NCI-H510A (cell line): ENCODE results near the gene TENM4.

ENCODE experiments used
- DNase-seq: peaks from one replicate; lab custom pipeline; 2025; lab: John Stamatoyannopoulos, UW

Gene TENM4

DNA sequence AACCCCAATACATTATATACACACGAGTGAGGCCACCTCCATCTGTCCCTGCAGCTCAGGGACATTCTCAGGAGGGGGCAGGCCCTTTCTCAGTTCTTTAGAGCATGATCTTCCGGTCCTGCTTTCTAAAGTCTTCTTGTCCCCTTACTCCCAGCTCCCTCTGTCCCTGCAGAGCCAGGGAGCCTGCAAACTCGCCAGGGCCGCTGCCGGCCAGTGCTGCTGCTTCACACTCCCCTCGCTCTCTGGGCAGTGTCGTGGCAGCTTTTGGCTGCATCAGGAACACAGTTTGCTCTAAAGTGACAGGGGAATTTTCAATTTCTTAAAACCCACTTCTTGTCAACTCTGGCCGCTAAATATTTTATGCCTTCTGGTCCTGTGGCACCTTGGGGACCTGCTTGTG lies 736.0 kb downstream of the TENM4 start:
- DNase-seq, result no peak

DNA sequence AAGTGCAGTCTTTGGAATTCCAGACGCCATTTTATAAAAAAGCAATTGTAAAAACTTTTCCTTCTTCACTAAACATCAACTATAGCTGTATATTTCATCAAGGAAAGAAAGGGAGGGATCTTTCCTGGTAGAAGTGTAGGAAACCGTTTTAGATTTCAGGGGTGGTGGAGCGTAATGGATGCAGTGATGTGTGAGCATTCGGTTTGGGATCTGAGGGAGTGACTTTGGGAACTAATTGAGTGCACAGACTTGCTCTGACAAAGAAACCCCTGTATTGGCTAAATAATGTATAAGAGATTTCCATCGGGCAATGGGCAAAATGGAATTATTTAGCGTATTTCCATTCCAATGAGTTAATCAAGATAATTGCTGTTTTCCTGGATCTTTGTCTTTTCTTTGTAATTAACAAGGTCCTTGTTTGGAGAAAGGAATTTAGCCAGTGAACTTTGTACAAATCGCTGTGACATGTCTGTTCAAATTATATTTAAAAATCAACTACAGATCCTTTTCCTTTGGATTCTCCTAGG lies 741.2 kb downstream of the TENM4 start:
- DNase-seq, result no peak

DNA sequence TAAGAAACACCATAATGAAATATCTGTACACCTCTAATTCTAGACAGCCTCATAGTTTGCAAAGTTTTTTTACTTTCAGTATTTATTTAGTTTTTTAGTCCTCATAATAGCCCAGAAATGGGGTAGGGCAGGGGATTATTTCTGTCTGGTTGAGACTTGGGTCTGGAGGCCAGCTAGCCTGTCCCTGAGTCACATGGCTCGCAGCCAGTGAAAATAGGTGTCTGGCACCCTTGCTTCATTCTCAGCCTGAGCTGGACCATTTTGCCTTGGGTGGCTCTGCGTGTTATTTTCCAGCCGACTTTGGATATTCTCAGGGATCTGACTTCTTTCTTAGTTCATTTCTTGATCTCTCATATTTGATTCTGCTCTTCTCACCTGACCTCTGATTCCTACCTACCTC lies 742.2 kb downstream of the TENM4 start:
- no peak for DNase-seq

GRCh38 chr11:78696177-78696576 lies 744.7 kb downstream of the TENM4 start:
- no peak for DNase-seq

- DNase-seq, result no peak
These were observed 746.7 kb downstream of the TENM4 start for GRCh38 chr11:78694152-78694551.

DNA sequence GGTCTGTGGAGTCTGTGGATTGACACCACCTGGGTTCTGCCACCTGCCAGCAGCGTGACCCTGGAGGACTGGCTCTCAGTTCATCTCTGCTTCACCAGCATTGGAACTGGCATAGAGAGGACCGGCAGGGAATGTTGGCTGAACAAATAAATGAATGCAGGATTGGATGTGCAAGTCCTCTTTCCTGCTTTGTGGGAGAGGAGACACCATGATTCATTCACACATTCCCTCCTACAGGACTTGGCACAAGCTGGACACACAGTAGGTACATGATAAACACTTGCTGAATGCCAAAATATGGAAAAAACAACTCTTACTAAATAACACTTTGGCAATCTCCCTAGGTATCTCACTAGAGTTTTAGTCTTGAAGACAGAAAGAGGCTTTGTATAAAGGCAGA lies 749.6 kb downstream of the TENM4 start:
- DNase-seq, result no peak

GRCh38 chr11:78690352-78690987 lies 750.4 kb downstream of the TENM4 start:
- no peak for DNase-seq

GRCh38 chr11:78689585-78690153 lies 751.2 kb downstream of the TENM4 start:
- DNase-seq, result no peak

DNA sequence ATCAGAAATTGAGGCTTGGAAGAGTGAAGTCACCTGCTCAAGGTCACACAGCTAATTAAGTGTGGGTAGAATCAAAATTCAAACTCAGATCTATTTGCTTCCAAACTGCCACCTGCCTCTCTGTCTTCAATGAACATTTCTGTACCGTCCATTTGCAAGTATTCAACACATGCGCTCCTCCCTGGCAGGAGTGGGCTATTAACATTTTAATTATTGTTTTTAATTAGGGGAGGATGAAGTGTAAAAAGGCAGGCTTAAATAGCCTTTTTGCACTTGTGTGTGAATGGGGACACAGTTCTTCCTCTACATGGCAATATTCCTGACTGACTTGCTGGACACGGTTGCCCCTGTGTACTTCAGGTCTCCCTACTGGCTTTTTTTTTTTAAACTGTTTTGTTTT lies 751.7 kb downstream of the TENM4 start:
- no peak for DNase-seq

DNA sequence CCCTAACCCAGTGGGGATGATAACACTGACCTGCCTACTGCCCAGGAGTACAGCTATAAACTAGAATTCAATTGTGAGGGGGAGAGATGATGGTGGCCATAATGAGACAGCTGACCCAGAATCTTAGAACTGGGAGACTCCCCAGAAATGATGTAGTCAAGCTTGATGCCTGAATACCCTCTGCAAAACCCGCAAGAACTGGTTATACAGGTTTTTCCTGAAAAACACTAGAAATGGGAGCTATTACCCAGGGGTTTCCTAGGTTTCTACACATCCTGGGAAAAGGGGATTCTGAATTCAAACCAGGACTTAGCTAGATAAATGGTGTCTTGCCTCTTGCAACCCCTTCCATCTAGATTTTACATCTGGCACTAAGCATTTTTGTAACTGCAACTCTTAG lies 752.4 kb downstream of the TENM4 start:
- no peak for DNase-seq

DNA sequence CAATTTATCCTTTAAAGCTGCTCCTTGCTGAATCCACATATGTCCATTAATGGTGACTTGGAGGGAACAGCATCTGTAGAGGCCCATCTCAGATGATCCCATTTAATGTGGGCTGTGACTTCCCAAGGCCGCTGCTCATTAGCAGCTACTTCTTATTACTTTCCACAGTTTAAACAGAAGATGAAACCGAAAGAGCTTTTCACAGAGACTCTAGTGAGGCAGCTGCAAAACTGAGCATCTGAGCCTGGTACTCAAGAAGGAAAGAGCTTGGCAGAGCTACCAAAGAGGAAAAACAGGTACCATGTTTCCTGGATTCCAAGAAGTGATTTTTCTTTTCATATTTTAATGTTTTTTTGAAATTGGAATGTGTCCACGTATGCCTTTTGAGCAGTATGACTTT lies 755.7 kb downstream of the TENM4 start:
- DNase-seq, result no peak

DNA sequence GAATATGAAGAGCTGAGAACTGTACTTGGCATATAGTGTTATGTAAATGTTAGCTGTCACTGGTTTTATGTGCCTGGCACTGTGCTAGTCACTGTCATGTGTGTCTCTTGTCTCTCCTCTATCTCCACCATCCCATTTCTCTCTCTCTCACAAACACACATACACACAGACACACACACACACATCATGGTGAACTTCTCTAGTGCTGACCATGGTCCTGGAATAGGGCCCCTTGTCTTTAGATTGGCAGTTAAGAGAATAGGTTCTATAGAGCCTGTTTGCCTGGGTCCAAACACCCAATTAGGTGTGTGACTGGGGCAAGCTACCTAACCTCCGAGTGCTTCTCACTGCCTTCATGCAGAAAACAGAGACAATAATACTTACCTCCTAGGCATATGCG lies 756.5 kb downstream of the TENM4 start:
- no peak for DNase-seq

DNA sequence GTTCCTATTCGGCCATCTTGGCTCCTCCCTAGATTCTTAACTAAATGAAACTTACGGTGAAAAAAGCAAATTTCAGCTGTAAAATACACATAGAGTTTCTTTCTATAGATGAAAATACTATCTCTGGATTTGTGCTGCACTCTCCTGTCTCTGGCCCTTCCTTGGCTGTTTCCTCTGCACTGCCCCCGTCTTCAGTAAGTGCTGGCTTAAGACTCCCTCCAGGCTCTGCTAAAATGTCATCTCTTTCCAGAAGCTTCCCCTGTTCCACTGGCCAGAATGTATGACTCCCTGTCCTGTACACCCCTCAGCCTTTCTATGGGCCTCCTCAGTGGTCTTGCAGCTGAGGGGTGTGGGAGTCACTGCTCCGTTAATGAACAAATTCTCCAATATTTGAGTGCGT lies 757.1 kb downstream of the TENM4 start:
- no peak for DNase-seq

- DNase-seq, result no peak
These were observed 764.7 kb downstream of the TENM4 start for GRCh38 chr11:78676026-78676557.

DNA sequence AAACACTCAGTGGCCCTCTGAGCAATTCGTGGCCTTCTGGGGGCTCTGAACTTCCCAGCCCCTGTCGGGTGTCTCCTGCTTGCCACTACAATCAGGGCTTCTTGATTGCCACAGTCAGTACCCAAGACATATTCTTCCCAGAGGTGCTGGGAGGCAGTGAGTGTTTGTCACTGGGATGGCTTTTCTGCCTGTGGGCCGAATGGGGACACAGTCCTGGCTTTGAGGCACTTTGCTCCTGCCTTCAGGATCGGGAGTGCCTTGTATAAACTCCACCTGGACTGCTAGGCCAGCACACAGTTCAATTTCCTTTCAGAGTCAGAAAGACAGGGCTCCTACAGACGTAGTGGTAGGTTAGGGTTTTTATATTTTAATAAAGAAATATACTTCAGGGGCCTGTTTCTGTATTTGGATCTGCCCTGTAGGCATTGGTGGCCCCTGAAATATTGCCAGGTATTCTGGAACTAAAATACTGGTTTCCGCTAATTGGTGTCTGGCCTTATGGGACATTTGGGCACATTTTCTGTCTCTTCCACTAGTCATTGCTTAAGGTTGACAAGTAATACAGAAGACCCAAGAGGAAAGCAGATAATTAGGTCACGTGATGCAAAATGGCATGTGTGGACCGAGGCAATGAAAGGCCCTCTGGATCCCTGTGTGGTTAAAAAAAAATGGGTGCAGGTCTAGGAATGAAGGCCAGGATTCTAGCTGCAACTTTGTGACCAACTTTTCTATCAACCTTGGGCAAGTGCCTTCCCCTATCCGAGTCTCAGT lies 767.8 kb downstream of the TENM4 start:
- no peak for DNase-seq

- DNase-seq, result no peak
These were observed 771.6 kb downstream of the TENM4 start for GRCh38 chr11:78669249-78669648.

- DNase-seq, result no peak
These were observed 773.4 kb downstream of the TENM4 start for GRCh38 chr11:78667461-78667860.

- no peak for DNase-seq
These were observed 774.1 kb downstream of the TENM4 start for GRCh38 chr11:78666675-78667160.

DNA sequence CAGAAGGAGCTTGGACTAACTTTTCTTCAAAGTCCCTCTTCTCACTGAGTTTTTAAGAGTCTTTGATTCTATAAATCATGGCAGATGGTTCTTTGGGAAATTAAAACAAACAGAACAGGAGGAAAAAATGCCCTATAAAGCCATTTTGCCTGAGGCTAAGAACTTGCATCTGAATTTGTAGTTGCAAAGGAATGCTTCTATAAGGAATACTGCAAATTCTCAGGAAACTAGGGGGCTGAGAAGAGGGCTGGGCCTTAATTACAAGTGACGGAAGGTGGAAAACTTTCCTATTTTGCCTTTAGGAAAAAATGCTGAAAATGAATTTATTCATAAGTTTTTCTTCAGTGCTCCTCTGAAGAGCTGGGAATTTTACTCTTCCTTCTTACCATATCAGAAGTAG lies 776.2 kb downstream of the TENM4 start:
- no peak for DNase-seq

- DNase-seq, result no peak
These were observed 778.0 kb downstream of the TENM4 start for GRCh38 chr11:78662811-78663210.

DNA sequence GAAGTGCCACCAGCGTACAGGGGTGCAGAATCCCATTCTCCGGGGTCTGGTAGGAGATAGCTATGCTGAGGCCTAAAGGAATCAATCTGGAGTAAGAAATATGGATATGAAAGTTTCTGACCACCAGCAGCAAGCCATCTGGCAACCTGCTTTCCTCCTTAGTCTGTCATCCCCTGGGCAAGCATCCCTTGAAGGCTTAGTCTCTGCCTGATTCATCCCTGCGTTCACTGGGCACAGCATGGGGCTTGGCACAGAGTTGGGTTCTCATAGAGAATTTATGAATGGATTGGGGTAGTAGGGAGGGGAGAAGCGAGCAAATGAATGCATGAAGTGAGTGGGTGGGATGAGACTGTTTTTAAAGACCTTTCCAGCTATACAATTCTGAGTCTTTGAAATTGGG lies 780.4 kb downstream of the TENM4 start:
- DNase-seq, result no peak

GRCh38 chr11:78659326-78660270 lies 781.2 kb downstream of the TENM4 start:
- DNase-seq, result peak; percentile 62
